ENCODE measurements around the gene CDH4. TPM values are rescaled to one million over a fixed set of nuclear protein-coding genes. Genes with fewer than 3 reads are reported as not detected.
A peak's percentile ranks its signal among the peaks of the same experiment; 100 is the strongest.
"Not testable (repeated sequence)": the region's sequence is repeated elsewhere in the genome, so short reads cannot be mapped to it uniquely, and the experiment has no call there.

Gene CDH4
- polyA plus RNA-seq, 1 donor from 2014 or later, result not detected

DNA sequence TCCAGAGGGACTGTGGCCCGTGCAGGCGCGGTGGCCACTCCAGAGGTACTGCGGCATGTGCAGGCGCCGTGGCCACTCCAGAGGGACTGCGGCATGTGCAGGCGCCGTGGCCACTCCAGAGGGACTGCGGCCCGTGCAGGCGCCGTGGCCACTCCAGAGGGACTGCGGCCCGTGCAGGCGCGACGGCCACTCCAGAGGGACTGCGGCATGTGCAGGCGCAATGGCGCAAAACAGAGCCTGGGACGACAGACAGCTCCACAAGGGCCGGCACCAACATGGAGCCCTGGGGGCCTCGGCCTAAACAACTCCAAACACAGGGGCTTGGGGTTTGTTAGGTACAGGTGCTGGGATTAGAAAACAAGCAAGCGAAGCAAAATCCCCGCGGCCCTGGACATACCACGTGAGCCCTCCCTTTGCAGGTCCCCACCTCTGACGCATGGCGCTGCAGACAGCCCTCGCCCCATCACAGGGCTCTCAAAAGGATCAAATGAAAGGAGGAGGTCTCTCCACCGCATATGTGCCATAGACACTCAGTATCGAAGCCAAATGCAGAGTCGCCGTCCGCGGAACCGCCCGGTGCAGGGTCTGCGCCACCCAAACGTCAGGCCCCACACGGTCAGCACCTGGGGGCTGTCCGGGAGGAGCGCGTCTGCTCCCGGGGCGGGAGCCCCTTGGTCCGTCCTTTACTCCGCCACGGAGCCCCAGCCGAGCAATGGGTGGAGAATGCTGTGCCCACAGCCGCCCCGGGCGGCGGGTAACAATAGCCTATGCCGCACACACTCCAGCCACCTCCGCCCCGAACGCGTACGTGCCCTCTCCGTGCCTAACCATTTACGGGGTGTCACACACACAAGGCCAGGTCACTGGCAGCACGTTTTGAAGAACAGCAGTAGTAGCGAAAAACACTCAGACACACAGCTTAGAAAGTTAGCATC lies 727.9 kb downstream of the CDH4 start:
- no peaks in the 10 kb centered on the region for H3K27me3 Mint-ChIP-seq
- peaks cover 4 to 9% (median 5%) of the 10 kb centered on the region in 3 donors for H3K4me1 Mint-ChIP-seq
- H3K36me3 Mint-ChIP-seq, result peaks cover 2% of the 10 kb centered on the region
- no peaks in the 10 kb centered on the region for H3K9me3 Mint-ChIP-seq
- no peak overlapping the region for H3K4me3 Mint-ChIP-seq
- H3K27ac Mint-ChIP-seq, result no peak overlapping the region

DNA sequence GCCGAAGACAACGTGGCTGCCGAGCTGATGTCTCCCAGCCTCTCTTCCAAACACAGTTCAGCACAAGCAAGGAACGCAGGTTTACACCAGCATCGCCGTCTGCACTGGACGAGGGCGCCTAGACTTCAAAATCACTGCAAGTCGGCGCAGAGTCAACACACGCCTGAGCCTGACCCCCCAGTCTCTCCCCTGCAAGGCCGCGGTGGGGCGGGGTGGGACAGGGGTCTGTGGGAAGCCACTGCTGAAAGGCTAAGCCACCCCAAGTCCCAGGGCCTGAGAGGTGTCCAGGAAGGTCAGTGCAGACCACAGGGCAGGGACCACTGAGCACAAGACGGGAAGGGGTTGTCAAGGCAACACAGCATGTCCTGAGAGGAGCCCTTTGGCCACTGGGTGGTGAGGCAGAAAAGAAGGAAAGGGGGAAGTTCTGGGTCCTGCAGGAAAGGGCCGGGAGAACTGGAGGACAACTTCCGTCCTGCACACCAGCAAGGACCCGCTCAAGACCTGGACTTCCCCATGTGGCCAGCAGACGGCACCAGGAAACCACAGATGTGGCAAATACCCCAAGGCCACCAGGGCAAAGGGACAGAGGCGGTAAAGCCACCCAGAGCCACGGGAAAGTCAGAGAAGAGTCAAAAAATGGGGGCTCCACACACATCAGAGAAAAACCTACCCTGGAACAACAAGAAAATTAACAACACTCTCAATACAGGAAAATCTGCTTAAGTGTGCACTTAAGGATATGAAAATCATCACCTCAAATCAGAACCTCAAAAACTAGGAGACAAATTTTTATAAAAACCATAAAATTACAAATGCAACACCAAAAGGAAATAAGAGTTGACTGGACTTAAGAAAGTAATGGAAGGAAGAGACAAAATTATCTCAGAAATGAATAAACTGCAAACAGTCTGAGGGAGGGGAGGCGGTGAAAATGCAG lies 728.9 kb downstream of the CDH4 start:
- H3K9me3 Mint-ChIP-seq, result no peaks in the 10 kb centered on the region
- H3K27ac Mint-ChIP-seq, result no peak overlapping the region
- H3K4me3 Mint-ChIP-seq, result peak overlapping the region in 2 of 4 donors; percentile 78 to 85
- H3K27me3 Mint-ChIP-seq, result no peaks in the 10 kb centered on the region
- peaks cover 4 to 9% (median 5%) of the 10 kb centered on the region in 3 donors for H3K4me1 Mint-ChIP-seq
- H3K36me3 Mint-ChIP-seq, result peaks cover 2% of the 10 kb centered on the region

DNA sequence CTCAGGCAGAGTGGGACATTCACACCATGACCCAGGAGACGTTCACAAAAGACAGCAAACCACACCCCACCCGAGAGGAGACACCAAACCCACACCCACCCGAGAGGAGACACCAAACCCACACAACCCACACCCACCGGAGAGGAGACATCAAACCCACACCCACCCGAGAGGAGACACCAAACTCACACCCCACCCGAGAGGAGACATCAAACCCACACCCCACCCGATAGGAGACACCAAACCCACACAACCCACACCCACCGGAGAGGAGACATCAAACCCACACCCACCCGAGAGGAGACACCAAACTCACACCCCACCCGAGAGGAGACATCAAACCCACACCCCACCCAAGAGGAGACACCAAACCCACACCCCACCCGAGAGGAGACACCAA lies 729.6 kb downstream of the CDH4 start:
- Mint-ChIP-seq H3K4me3 (peak overlapping the region in 1 of 4 donors; percentile 85), H3K27ac (peak overlapping the region in 1 of 3 donors; percentile 73)
- H3K36me3 Mint-ChIP-seq, H3K27me3 Mint-ChIP-seq, H3K4me1 Mint-ChIP-seq, H3K9me3 Mint-ChIP-seq: not testable (repeated sequence)

DNA sequence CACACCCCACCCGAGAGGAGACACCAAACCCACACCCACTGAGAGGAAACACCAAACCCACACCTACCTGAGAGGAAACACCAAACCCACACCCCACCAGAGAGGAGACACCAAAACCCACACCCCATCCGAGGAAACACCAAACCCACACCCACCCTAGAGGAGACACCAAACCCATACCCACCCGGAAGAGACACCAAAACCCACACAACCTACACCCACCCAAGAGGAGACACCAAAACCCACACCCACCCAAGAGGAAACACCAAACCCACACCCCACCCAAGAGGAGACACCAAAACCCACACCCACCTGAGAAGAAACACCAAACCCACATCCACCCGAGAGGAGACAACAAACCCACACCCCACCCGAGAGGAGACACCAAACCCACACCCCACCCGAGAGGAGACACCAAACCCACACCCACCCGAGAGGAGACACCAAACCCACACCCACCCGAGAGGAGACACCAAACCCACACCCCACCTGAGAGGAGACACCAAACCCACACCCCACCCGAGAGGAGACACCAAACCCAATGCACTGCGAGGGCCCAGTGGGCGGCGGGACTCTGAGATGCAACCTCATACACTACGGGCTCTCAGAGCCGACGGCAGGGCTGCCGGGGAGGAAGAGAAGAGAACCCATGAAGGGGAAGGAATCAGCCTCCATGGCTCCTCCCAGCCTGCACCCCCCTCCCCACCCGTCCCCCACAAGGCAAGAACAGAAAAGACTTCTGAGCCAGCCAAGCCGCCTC lies 730.3 kb downstream of the CDH4 start:
- Mint-ChIP-seq H3K27me3 (no peaks in the 10 kb centered on the region), H3K27ac (peak overlapping the region in 1 of 3 donors; percentile 73), H3K4me1 (peaks cover 4 to 9% (median 5%) of the 10 kb centered on the region in 3 donors), H3K4me3 (peak overlapping the region in 1 of 4 donors; percentile 47), H3K9me3 (peaks cover 0 to 2% (median 0%) of the 10 kb centered on the region in 3 donors), H3K36me3 (peaks cover 3% of the 10 kb centered on the region)

DNA sequence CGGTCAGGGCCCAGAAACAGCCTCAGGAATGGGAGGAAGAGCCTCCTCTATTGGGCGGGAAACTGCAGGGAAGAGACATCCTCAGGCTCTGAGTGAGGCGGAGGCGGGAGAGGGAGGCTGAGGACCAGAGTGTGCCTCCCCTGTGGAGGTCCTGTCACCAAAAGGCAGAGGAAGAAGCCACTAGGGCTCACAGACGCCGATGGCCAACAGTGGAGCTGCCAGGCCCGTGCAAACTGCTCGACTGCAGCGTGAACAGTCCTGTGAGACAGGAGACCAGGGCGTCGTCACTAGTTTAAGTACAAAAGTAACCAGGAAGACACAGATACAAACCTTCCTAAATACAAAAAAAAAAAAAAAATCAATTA lies 730.9 kb downstream of the CDH4 start:
- peaks cover 0 to 2% (median 0%) of the 10 kb centered on the region in 3 donors for H3K9me3 Mint-ChIP-seq
- peaks cover 3% of the 10 kb centered on the region for H3K36me3 Mint-ChIP-seq
- H3K4me3 Mint-ChIP-seq, result no peak overlapping the region
- peak overlapping the region in 1 of 3 donors; percentile 81 for H3K27ac Mint-ChIP-seq
- H3K4me1 Mint-ChIP-seq, result peaks cover 4 to 9% (median 5%) of the 10 kb centered on the region in 3 donors
- no peaks in the 10 kb centered on the region for H3K27me3 Mint-ChIP-seq

DNA sequence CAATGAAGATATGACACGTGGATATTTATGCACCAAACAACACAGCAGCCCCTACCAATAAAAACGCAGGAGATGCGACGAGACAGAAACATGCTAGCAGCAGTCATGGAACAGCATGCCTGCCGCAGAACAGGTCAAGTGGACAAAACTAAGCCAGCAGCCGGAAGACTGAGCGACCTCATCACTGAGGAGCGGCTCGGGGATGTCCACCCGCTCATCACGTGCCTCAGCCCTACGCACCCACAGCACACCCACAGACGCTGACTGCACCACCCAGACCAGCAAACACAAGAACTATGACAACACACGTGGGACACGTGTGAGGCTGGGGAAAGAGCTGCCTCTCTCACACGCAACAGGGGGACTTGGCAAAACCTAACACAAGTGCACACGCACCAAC lies 731.9 kb downstream of the CDH4 start:
- H3K4me3 Mint-ChIP-seq, result no peak overlapping the region
- peak overlapping the region in 1 of 3 donors; percentile 33 for H3K27ac Mint-ChIP-seq
- H3K4me1 Mint-ChIP-seq, result peaks cover 4 to 9% (median 5%) of the 10 kb centered on the region in 3 donors
- H3K9me3 Mint-ChIP-seq, result peaks cover 0 to 2% (median 0%) of the 10 kb centered on the region in 3 donors
- no peaks in the 10 kb centered on the region for H3K27me3 Mint-ChIP-seq
- H3K36me3 Mint-ChIP-seq, result peaks cover 3% of the 10 kb centered on the region

GRCh38 chr20:61984431-61984830 lies 732.4 kb downstream of the CDH4 start:
- peak overlapping the region in 1 of 3 donors; percentile 33 for H3K27ac Mint-ChIP-seq
- not testable (repeated sequence) for H3K36me3 Mint-ChIP-seq, H3K9me3 Mint-ChIP-seq, H3K4me3 Mint-ChIP-seq, H3K4me1 Mint-ChIP-seq, H3K27me3 Mint-ChIP-seq

DNA sequence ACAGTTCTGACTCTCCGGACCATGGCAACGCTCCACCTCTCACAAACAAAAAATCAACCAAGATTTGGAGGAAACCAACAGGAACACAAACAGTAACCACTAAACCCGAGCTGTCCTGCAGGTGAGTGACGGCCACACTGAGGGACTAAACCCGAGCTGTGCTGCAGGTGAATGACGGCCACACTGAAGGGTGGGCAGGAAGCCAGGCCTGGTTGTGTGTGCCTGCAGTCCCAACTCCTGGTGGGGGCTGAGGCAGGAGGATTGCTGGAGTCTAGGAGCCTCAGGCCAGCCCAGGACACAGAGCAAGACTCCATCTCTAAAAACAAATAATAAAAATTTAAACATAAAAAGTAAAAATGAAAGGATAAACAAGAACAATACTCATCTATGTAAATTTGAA lies 733.0 kb downstream of the CDH4 start:
- peaks cover 0 to 2% (median 0%) of the 10 kb centered on the region in 3 donors for H3K9me3 Mint-ChIP-seq
- peak overlapping the region in 1 of 3 donors; percentile 67 for H3K27ac Mint-ChIP-seq
- H3K4me1 Mint-ChIP-seq, result peaks cover 4 to 9% (median 5%) of the 10 kb centered on the region in 3 donors
- H3K4me3 Mint-ChIP-seq, result no peak overlapping the region
- peaks cover 8% of the 10 kb centered on the region for H3K36me3 Mint-ChIP-seq
- no peaks in the 10 kb centered on the region for H3K27me3 Mint-ChIP-seq

DNA sequence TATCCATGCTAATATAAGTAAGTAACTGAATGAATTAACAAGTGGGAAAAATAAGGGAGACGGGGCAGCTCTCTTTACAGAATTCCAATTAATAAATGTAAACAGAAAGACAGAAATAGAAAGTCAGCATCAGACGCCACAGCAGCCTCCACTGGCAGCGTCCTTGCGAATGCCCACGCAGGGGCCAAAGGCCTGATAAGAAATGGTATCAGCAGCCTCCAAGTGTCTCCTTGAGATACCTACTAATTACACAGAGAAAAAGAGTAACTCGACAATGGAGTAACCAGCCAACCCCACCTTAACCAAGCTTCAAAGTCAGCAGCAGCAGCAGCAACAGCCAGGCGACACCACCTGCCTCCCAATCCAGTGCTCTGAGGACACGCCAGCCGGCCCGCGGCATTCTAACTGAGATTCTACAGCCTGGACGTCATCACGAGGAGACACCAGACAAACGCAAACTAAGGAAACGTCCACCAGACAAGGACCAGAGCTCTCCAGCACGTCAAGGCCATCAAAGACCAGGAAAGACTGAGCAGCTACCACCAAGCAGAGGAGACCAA lies 734.8 kb downstream of the CDH4 start:
- H3K36me3 Mint-ChIP-seq, result peaks cover 18% of the 10 kb centered on the region
- H3K27me3 Mint-ChIP-seq, result no peaks in the 10 kb centered on the region
- H3K27ac Mint-ChIP-seq, result no peak overlapping the region
- peaks cover 0 to 5% (median 4%) of the 10 kb centered on the region in 3 donors for H3K4me1 Mint-ChIP-seq
- no peak overlapping the region for H3K4me3 Mint-ChIP-seq
- H3K9me3 Mint-ChIP-seq, result peaks cover 0 to 10% (median 5%) of the 10 kb centered on the region in 3 donors

GRCh38 chr20:61988665-61989064 lies 736.6 kb downstream of the CDH4 start:
- H3K4me3 Mint-ChIP-seq, result no peak overlapping the region
- peaks cover 33% of the 10 kb centered on the region for H3K36me3 Mint-ChIP-seq
- peaks cover 0 to 14% (median 8%) of the 10 kb centered on the region in 3 donors for H3K9me3 Mint-ChIP-seq
- no peak overlapping the region for H3K27ac Mint-ChIP-seq
- no peaks in the 10 kb centered on the region for H3K27me3 Mint-ChIP-seq
- H3K4me1 Mint-ChIP-seq, result peaks cover 1 to 4% (median 3%) of the 10 kb centered on the region in 3 donors

DNA sequence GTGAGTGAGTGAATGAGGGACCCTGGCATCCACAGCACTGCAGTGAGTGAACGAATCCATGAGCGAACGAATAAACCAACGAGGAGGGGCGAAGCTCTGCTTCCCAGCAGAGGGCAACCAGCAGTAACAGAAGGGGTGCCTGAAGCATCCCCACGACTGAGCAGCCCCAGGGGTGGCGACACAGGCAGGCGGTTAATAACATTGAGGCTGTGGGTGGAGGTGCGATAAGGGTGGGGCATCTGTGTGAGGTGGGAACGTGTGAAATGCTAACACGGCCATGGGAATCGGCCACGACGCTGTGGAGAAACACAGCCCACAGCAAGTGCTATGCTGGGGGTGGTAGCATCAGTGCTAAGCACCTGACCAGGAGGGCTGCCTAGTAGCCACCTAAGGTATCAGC lies 737.7 kb downstream of the CDH4 start:
- no peak overlapping the region for H3K4me3 Mint-ChIP-seq
- no peaks in the 10 kb centered on the region for H3K27me3 Mint-ChIP-seq
- peaks cover 0 to 14% (median 8%) of the 10 kb centered on the region in 3 donors for H3K9me3 Mint-ChIP-seq
- H3K36me3 Mint-ChIP-seq, result peaks cover 38% of the 10 kb centered on the region
- peaks cover 0 to 2% (median 1%) of the 10 kb centered on the region in 3 donors for H3K4me1 Mint-ChIP-seq
- no peak overlapping the region for H3K27ac Mint-ChIP-seq
